Measurements from ENCODE around the gene AIMP2.
"Not testable (repeated sequence)": the region's sequence is repeated elsewhere in the genome, so short reads cannot be mapped to it uniquely, and the experiment has no call there.

Gene AIMP2

GRCh38 chr7:6026820-6027311 lies 17.8 kb downstream of the AIMP2 start:
- DNase-seq = no peak

GRCh38 chr7:6027806-6028365 lies 18.8 kb downstream of the AIMP2 start:
- no peak for DNase-seq

GRCh38 chr7:6028563-6028962 lies 19.5 kb downstream of the AIMP2 start:
- DNase-seq = no peak

- no peak for DNase-seq
Measured at GRCh38 chr7:6030988-6031387, 21.9 kb downstream of the AIMP2 start, which contains the start of gene ANKRD61. TSS of gene ANKRD61 (plus strand) at chr7:6031376. CDS start at chr7:6031376, 0 bp downstream.

GRCh38 chr7:6031567-6031966 lies 22.5 kb downstream of the AIMP2 start:
- no peak for DNase-seq

GRCh38 chr7:6032167-6032566 lies 23.1 kb downstream of the AIMP2 start:
- DNase-seq = no peak

GRCh38 chr7:6032641-6033040 lies 23.6 kb downstream of the AIMP2 start:
- no peak for DNase-seq

GRCh38 chr7:6035165-6035564 lies 26.1 kb downstream of the AIMP2 start:
- DNase-seq = no peak

- DNase-seq = no peak
Measured at GRCh38 chr7:6035686-6036085, 26.6 kb downstream of the AIMP2 start.

- DNase-seq = no peak
Measured at GRCh38 chr7:6049780-6050179, 40.7 kb downstream of the AIMP2 start.

- not testable (repeated sequence) for DNase-seq
Measured at GRCh38 chr7:6051185-6051584, 42.1 kb downstream of the AIMP2 start.

GRCh38 chr7:6056616-6057015 lies 47.5 kb downstream of the AIMP2 start:
- DNase-seq = no peak

- DNase-seq = no peak
Measured at GRCh38 chr7:6057316-6058129, 48.5 kb downstream of the AIMP2 start.

- DNase-seq = not testable (repeated sequence)
Measured at GRCh38 chr7:6059941-6060340, 50.9 kb downstream of the AIMP2 start.

- DNase-seq = no peak
Measured at GRCh38 chr7:6071406-6071805, 62.3 kb downstream of the AIMP2 start.
